BJ (cell line): ENCODE results near the gene SOX6. TPM values are rescaled to one million over a fixed set of nuclear protein-coding genes. Genes with fewer than 3 reads are reported as not detected.

Experiments
- CTCF ChIA-PET: fragments of 350-600 bp; formaldehyde crosslinking; extraction: SDS; loops from one replicate; lab custom pipeline; 2021; ENCODE audit warnings: antibody characterized with exemption, inconsistent platforms; lab: Yijun Ruan, JAX
- POLR2A ChIA-PET: fragments of 300-600 bp; sonication (Branson Sonifier 250); formaldehyde crosslinking; extraction: SDS; loops from one replicate; lab custom pipeline; 2021; ENCODE audit warnings: antibody characterized with exemption; lab: Charles Lee
- DNase-seq: peaks from one replicate; pipeline ENCODE4 v3.0.0-alpha.2; 2011; ENCODE audit warnings: low read depth
- H3K27me3 ChIP-seq: 2 replicates; pipeline ENCODE4 v1.6.0; 2011; ENCODE audit warnings: low read length; ENCODE audit not compliant: control insufficient read depth, insufficient read depth
- H3K36me3 ChIP-seq: 2 replicates; pipeline ENCODE4 v1.5.1; 2011; ENCODE audit warnings: low read length; ENCODE audit not compliant: control insufficient read depth, insufficient read depth
- H3K4me3 ChIP-seq: 2 replicates; pipeline ENCODE4 v1.5.1; 2011; ENCODE audit warnings: low read depth, mild to moderate bottlenecking, control low read depth, low read length
- polyA plus RNA-seq: library from polyadenylated mRNA; depleted of rRNA; stranded (reverse); fragments of >200 nt; gene quantifications from 2 replicates; pipeline ENCODE4 v1.2.3, GENCODE V29; 2011
- TF ChIP-seq, protein P1 (sequence below): IDR thresholded peaks from 2 replicates; pipeline ENCODE4 v1.5.1; 2011; ENCODE audit warnings: low read depth, mild to moderate bottlenecking, control low read depth, inconsistent platforms, low read length, moderate library complexity; ENCODE audit not compliant: insufficient read depth

Gene SOX6
- polyA plus RNA-seq, 1 experiment: 1.9 TPM

DNA sequence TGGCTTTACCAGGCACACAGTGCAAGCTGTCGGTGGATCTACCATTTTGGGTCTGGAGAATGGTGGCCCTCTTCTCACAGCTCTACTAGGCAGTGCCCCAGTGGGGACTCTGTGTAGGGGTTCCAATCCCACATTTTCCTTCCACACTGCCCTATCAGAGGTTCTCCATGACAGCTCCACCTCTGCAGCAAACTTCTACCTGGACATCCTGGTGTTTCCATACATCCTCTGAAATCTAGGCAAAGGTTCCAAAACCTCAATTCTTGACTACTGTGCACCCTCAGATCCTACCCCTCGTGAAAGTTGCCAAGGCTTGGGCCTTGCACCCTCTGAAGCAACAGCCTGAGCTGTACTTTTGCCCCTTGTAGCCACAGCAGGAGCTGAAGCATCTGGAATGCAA lies 108.1 kb downstream of the SOX6 start:
- no peak for DNase-seq
- ChIA-PET POLR2A (no interaction called here), CTCF (no interaction called here)
- Histone ChIP-seq H3K27me3 (no peaks in the 10 kb centered on the region), H3K4me3 (no peak overlapping the region), H3K36me3 (no peaks in the 10 kb centered on the region)
- TF ChIP-seq, protein P1, sequence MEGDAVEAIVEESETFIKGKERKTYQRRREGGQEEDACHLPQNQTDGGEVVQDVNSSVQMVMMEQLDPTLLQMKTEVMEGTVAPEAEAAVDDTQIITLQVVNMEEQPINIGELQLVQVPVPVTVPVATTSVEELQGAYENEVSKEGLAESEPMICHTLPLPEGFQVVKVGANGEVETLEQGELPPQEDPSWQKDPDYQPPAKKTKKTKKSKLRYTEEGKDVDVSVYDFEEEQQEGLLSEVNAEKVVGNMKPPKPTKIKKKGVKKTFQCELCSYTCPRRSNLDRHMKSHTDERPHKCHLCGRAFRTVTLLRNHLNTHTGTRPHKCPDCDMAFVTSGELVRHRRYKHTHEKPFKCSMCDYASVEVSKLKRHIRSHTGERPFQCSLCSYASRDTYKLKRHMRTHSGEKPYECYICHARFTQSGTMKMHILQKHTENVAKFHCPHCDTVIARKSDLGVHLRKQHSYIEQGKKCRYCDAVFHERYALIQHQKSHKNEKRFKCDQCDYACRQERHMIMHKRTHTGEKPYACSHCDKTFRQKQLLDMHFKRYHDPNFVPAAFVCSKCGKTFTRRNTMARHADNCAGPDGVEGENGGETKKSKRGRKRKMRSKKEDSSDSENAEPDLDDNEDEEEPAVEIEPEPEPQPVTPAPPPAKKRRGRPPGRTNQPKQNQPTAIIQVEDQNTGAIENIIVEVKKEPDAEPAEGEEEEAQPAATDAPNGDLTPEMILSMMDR: no peak

DNA sequence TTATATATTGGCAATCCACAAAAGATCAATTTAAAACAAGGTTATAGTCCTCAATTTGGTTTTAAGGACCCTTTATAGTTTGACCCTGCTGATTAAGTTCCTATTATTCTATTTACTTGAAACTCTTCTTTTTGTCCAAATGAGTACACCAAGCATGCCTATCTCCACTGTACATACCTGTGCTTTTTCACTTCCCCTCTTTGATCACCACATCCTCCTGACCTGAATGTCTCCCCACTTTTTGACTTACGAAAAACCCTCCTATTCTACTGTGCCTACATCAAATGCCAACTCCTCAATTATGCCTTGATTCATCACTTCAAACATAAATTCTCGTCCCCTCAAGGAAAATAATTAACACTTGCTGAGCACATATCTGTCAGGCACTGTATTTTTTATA lies 113.5 kb downstream of the SOX6 start:
- POLR2A ChIA-PET: no interaction called here
- TF ChIP-seq, protein P1: no peak

DNA sequence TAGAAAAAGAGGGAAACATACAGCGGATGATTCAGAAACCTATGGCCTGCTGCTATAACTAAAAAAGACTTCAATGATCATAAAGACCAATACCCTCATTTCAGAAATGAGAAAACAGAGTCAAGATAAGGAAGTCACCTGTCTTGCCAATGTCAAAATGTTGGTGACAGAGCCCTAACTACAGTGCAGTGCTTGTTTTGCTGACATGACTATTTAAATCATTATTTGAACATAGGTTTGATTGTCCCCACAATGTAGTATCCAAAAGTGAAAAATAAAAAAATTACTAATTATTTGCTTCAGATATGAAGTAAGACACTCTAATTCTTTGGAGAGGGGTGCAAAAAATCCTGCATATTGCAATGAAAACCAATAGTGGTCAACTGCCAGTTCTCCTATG lies 115.7 kb downstream of the SOX6 start:
- Histone ChIP-seq H3K4me3 (no peak overlapping the region), H3K27me3 (no peaks in the 10 kb centered on the region), H3K36me3 (no peaks in the 10 kb centered on the region)
- TF ChIP-seq, protein P1: no peak
- no peak for DNase-seq
- ChIA-PET POLR2A (no interaction called here), CTCF (no interaction called here)

More for the DNA sequence above, 113.5 kb downstream of the SOX6 start:
- CTCF ChIA-PET: no interaction called here
- H3K36me3 ChIP-seq: no peaks in the 10 kb centered on the region
- H3K27me3 ChIP-seq: no peaks in the 10 kb centered on the region
- H3K4me3 ChIP-seq: no peak overlapping the region
- no peak for DNase-seq

DNA sequence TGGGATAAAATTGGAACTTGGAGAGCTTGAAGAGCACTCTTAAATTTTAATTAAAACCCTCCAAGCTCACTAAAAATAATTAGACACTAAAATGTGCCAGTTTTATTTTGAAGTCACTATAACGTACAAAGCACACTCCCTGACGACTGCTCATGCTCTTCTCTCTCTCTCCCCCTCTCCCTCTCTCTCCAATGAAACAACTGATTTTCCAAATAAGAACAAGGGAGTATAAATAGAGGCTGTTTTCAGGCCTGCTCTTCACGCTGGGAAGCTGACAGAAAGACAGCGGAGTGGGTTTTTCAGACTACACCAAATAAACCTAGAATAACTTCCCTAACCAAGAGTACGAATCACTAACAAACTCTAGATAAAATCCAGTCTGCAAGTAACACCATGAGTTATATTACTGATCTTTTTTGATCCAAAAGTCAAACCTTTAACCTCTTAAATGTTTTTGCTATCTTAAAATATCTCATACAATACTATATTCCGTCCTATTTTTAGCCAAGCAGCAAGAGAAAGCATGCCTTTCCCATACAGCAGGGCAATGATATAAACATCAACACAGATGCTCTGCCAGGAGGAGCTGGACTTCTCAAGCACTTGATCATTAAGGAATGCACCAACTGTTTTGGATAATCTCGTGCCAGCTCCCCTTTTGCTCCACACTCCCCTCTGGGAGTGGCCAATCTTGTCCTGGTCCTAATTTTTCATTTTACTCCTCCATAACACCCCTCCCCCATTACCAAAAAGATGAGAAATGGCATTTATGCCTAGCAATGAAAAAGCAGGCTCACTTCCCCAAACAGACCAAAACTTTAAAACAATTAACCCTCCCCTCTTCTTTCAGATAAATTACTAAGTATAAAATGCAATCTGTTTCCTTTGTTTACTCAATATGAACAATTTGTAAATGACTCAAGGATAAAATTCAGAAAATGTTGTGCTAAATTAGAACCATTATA lies 116.9 kb downstream of the SOX6 start:
- TF ChIP-seq, protein P1: no peak
- POLR2A ChIA-PET: no interaction called here
- DNase-seq: no peak

DNA sequence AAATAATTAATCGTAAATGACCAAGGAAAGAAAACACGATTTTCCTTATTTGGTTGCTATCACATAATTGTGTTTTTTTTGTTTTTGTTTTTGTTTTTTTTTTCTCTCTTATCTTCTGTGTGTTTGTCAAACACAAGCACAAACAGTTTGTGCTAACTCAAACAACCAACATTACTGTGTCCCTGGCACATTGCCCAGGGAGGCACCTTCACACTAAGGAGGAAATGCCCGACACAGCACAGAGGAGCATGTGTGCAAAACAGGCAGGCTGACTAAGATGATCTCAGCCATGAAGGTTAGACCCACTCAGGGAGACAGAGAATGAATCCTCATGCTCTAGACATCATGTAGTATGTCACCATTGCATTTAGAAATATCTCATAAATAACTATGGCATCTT lies 130.1 kb downstream of the SOX6 start:
- Histone ChIP-seq H3K4me3 (no peak overlapping the region), H3K27me3 (no peaks in the 10 kb centered on the region), H3K36me3 (no peaks in the 10 kb centered on the region)
- ChIA-PET CTCF (no interaction called here), POLR2A (no interaction called here)
- TF ChIP-seq, protein P1: no peak
- no peak for DNase-seq

More for the DNA sequence above, 116.9 kb downstream of the SOX6 start:
- Histone ChIP-seq H3K4me3 (no peak overlapping the region), H3K36me3 (no peaks in the 10 kb centered on the region), H3K27me3 (no peaks in the 10 kb centered on the region)
- CTCF ChIA-PET: interaction anchor here (0.6 kb wide), 1 partner anchor 200 kb away, joined by 4 read pairs; no protein-coding TSS in a partner anchor
